GM12891 (cell line): ENCODE measurements around the gene NDE1.

ENCODE experiments used
- DNase-seq: peaks from one replicate; pipeline ENCODE4 v3.0.0; 2011; ENCODE audit warnings: low spot score; ENCODE audit not compliant: insufficient read length
- FAIRE-seq: peaks from 2 replicates; lab custom pipeline; 2011; peaks lifted over from hg19 to GRCh38; lab: Jason Lieb, UNC
- PAX5 ChIP-seq: IDR thresholded peaks from 2 replicates; pipeline ENCODE4 v1.6.1; 2011; ENCODE audit warnings: low read length, moderate library complexity, mild to moderate bottlenecking; ENCODE audit not compliant: insufficient read depth, severe bottlenecking
- POLR2A ChIP-seq: IDR thresholded peaks from 2 replicates; pipeline ENCODE4 v1.6.1; 2011; ENCODE audit warnings: low read depth, low read length, control low read depth
- POLR2AphosphoS5 ChIP-seq: IDR thresholded peaks from 2 replicates; pipeline ENCODE4 v1.6.1; 2011; ENCODE audit warnings: low read depth, low read length, control low read depth
- POU2F2 ChIP-seq: IDR thresholded peaks from 2 replicates; pipeline ENCODE4 v1.6.1; 2011; ENCODE audit warnings: low read depth, mild to moderate bottlenecking, control low read depth, low read length, moderate library complexity
- SPI1 ChIP-seq: IDR thresholded peaks from 2 replicates; pipeline ENCODE4 v1.6.1; 2011; ENCODE audit warnings: low read depth, low read length, control low read depth
- TAF1 ChIP-seq: IDR thresholded peaks from 2 replicates; pipeline ENCODE4 v1.6.1; 2011; ENCODE audit warnings: low read depth, low read length, control low read depth

NDE1 gene

GRCh38 chr16:15618392-15618791 lies 31.7 kb upstream of the NDE1 start:
- FAIRE-seq: no peak
- no peak for DNase-seq
- no peak for TF ChIP-seq SPI1
- TF ChIP-seq POLR2AphosphoS5: no peak
- no peak for TF ChIP-seq POU2F2
- TF ChIP-seq PAX5: no peak
- no peak for TF ChIP-seq POLR2A
- TF ChIP-seq TAF1: no peak

- DNase-seq (no peak), FAIRE-seq (no peak)
- TF ChIP-seq TAF1 (no peak), PAX5 (no peak), POU2F2 (no peak), POLR2A (no peak), POLR2AphosphoS5 (no peak), SPI1 (no peak)
Observed at GRCh38 chr16:15620611-15621195, 29.3 kb upstream of the NDE1 start.

- DNase-seq (no peak), FAIRE-seq (no peak)
- TF ChIP-seq POLR2AphosphoS5: no peak
- no peak for TF ChIP-seq TAF1
- TF ChIP-seq POU2F2: no peak
- no peak for TF ChIP-seq PAX5
- TF ChIP-seq SPI1: no peak
- no peak for TF ChIP-seq POLR2A
Observed at GRCh38 chr16:15621456-15621855, 28.6 kb upstream of the NDE1 start.

GRCh38 chr16:15621889-15622288 lies 28.2 kb upstream of the NDE1 start:
- DNase-seq: no peak
- TF ChIP-seq POLR2AphosphoS5 (no peak), POLR2A (no peak), SPI1 (no peak)
- no peak for FAIRE-seq

GRCh38 chr16:15631730-15632409 lies 18.2 kb upstream of the NDE1 start:
- TF ChIP-seq PAX5 (no peak), SPI1 (0 out of 2 replicates have a peak, but pooled peaks have one; percentile 53), POLR2AphosphoS5 (no peak)
- DNase-seq (no peak), FAIRE-seq (peak; percentile 51)

GRCh38 chr16:15635926-15636325 lies 14.1 kb upstream of the NDE1 start:
- no peak for DNase-seq
- no peak for TF ChIP-seq TAF1
- TF ChIP-seq POU2F2: no peak
- peak; percentile 38 for TF ChIP-seq SPI1
- no peak for FAIRE-seq

GRCh38 chr16:15636392-15636873 lies 13.6 kb upstream of the NDE1 start:
- no peak for TF ChIP-seq SPI1
- TF ChIP-seq PAX5: no peak
- 0 out of 2 replicates have a peak, but pooled peaks have one; percentile 26 for TF ChIP-seq POLR2A
- DNase-seq (no peak), FAIRE-seq (peak; percentile 85)

GRCh38 chr16:15639061-15639568 lies 10.9 kb upstream of the NDE1 start:
- FAIRE-seq (peak; percentile 75), DNase-seq (no peak)
- TF ChIP-seq SPI1 (peak; percentile 93), PAX5 (peak; percentile 50), POU2F2 (no peak), POLR2AphosphoS5 (no peak), TAF1 (no peak)

- TF ChIP-seq PAX5: no peak
- no peak for TF ChIP-seq SPI1
- no peak for TF ChIP-seq POLR2A
- no peak for TF ChIP-seq POLR2AphosphoS5
- TF ChIP-seq POU2F2: no peak
- no peak for TF ChIP-seq TAF1
- no peak for DNase-seq
- peak; percentile 16 for FAIRE-seq
Observed at GRCh38 chr16:15640966-15641365, 9.1 kb upstream of the NDE1 start.
